AG10803 (cell line): ENCODE measurements around the gene CNTLN.

Source experiments
- DNase-seq: peaks from one replicate; pipeline ENCODE4 v3.0.0; 2010; ENCODE audit warnings: low read depth
- H3K4me3 ChIP-seq: 2 replicates; pipeline ENCODE4 v1.5.1; 2011; ENCODE audit warnings: mild to moderate bottlenecking, low read length, control low read depth
- TF ChIP-seq, protein P1 (sequence below): conservative IDR thresholded peaks from 2 replicates; pipeline ENCODE4 v1.5.1; 2011; ENCODE audit warnings: mild to moderate bottlenecking, low read length, control low read depth, inconsistent platforms

The CNTLN gene

DNA sequence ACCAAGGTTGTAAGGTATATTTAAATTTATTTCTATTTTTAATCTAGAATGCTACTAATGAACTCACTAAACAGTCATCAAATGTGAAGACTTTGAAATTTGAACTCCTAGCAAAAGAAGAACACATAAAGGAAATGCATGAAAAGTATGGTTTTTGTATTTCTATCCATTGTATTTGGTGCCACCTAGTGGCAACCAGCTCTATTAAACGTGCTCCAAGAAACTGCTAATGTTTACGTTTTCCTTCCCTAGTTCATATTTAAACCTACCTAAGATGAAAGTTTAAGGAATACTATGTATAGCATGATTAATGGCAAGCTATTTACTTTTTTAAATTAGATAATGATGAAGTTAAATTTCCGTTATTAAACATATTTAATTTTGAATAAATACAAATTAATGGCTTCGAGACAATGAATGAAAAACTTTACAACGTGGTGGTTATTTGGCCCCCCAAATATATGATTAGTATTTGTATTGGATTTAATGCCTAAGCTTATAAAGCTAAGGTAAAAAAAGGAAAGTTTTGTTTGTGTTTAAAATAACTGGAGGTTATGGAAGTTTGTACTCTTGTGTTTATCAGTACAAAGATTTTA, 328.1 kb downstream of the CNTLN start:
- TF ChIP-seq, protein P1, sequence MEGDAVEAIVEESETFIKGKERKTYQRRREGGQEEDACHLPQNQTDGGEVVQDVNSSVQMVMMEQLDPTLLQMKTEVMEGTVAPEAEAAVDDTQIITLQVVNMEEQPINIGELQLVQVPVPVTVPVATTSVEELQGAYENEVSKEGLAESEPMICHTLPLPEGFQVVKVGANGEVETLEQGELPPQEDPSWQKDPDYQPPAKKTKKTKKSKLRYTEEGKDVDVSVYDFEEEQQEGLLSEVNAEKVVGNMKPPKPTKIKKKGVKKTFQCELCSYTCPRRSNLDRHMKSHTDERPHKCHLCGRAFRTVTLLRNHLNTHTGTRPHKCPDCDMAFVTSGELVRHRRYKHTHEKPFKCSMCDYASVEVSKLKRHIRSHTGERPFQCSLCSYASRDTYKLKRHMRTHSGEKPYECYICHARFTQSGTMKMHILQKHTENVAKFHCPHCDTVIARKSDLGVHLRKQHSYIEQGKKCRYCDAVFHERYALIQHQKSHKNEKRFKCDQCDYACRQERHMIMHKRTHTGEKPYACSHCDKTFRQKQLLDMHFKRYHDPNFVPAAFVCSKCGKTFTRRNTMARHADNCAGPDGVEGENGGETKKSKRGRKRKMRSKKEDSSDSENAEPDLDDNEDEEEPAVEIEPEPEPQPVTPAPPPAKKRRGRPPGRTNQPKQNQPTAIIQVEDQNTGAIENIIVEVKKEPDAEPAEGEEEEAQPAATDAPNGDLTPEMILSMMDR: peak; percentile 80
- H3K4me3 ChIP-seq: no peak overlapping the region
- peak; percentile 65 for DNase-seq

DNA sequence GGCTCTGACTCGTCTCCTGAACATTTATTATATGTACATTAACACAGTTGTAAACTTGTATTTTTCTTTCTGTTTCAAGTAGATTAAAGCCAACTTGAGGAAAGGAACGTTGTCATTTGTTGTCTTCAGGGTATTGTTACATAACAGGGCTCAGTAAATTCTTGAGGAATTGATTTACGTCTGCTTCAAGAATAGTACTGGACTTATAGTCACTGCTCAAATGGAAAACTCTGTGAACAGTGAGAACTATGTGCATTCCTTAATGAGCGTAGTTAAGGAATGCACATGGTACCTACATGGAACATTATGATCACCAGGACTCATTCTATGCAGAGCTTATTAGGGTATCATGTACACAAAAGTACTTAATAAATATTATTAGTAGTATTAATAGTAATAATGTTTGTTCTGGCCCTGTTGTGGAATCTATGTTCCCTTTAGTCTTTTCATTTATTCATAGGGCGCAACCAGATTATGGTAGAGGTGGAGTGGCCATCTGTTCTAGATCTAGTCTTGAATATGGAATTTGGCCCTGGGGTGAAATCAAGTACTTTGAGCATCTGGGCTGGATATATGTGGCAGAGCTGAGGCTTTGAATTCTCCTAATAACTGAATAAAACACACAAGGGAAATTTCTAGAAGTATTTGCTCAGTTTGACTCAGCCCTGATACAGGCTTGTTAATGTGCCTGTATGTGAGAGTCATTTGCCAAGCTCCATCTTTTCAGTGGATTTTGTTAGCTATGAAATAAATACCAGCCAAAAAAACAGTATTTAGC, 335.4 kb downstream of the CNTLN start:
- no peak overlapping the region for H3K4me3 ChIP-seq
- TF ChIP-seq, protein P1: no peak
- no peak for DNase-seq

DNA sequence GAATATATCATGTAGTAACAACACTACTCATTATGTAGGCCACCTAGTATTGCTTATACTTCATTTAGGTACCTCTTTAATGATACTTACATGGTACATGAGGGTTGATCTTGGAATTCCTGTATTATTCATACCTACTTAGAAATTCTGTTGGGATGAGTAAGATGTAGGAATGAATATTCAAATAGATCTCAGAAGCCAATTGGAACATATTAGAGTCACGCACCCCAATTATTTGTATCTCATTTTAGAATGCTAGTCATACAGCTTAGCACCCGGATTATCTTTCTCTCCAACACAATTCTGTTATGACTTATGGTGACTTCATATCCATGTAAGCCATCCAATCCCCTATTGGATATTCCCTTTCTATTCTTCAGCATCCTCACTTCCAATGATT, 337.3 kb downstream of the CNTLN start:
- no peak for DNase-seq
- no peak overlapping the region for H3K4me3 ChIP-seq
- TF ChIP-seq, protein P1: no peak

DNA sequence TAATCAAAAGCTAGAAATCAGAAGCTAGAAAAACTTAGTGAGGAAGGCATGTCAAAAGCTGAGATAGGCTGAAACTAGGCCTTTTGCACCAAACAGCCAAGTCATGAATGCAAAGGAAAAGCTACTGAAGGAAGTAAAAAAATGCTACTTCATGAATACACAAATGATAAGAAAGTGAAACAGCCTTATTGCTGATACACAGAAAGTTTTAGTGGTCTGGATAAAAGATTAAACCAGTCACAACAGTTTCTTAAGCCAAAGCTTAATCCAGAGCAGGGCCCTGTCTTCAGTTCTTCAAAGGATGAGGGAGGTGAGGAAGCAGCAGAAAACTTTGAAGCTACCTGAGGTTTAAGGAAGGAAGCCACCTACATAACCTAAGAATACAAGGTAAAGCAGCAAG, 341.6 kb downstream of the CNTLN start:
- TF ChIP-seq, protein P1: no peak
- DNase-seq: no peak
- H3K4me3 ChIP-seq: no peak overlapping the region

DNA sequence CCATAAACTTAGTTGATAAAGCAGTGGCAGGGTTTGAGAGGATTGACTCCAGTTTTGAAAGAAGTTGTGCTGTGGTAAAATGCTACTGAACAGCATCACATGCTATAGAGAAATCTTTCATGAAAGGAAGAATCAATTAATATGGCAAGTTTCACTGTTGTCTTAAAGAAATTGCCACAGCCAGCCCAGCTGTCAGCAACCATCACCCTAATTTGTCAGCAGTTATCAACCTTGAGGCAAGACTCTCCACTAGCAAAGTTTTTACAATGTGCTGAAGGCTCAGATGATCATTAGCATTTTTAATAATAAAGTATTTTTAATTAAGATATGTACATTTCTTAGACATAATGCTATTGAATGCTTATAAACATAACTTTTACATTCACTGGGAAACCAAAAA, 343.0 kb downstream of the CNTLN start:
- TF ChIP-seq, protein P1: no peak
- H3K4me3 ChIP-seq: no peak overlapping the region
- DNase-seq: no peak

DNA sequence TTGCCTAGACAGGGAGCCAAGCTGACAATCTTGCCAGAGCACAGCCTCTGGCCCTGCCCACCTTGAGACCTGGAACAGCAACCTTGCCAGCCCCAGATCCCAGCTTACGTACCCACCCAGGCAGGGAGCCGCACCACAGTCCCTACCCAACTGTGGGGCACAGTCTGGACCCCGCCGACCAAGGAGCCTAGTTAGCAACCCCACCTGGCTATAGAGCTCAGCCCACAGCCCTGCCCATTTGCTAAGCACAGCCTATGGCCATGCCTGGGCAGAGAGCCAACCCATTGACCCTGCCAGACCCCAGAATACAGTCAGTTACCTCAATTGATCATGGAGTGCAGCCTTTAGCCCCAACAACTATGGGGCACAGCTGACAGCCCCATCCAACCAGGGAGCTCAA, 346.1 kb downstream of the CNTLN start:
- TF ChIP-seq, protein P1: no peak
- DNase-seq: no peak
- no peak overlapping the region for H3K4me3 ChIP-seq

DNA sequence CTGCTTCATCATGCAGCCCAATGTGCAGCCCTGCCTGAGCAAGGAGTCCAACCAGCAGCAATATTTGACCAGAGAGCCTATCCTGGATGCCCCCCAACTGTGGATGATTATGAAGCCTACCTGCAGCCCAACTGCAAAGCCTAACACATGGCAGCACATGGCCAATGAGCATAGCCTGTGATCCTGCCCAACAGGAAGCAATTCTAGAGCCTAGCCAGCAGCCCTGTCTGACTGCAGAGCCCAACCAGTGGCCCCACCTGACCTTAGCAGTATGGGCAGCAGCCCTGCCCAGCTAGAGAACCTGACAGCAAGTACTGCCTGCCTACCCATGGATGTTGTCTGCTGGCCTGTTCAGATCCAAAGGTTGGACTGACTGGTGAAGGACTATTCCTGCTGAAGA, 346.7 kb downstream of the CNTLN start:
- TF ChIP-seq, protein P1: no peak
- H3K4me3 ChIP-seq: no peak overlapping the region
- no peak for DNase-seq
